Neuronal stem cell (in vitro differentiated cells): ENCODE results near the gene NCAN.
A peak's percentile ranks its signal among the peaks of the same experiment; 100 is the strongest.

ENCODE experiments used
- DNase-seq: peaks from one replicate; pipeline ENCODE4 v3.0.0-alpha.2; 2013; ENCODE audit warnings: low spot score
- H2AFZ ChIP-seq: one replicate; pipeline ENCODE4 v1.6.1; 2013; ENCODE audit warnings: mild to moderate bottlenecking, low read length, inconsistent platforms
- H2AK5ac ChIP-seq: 2 replicates; pipeline ENCODE4 v1.6.1; 2013; ENCODE audit warnings: low read depth, mild to moderate bottlenecking, inconsistent platforms, low read length, moderate library complexity, mixed read lengths
- H2BK120ac ChIP-seq: 2 replicates; pipeline ENCODE4 v1.6.1; 2013; ENCODE audit warnings: low read depth, mild to moderate bottlenecking, inconsistent platforms, low read length, moderate library complexity, mixed read lengths
- H2BK12ac ChIP-seq: one replicate; pipeline ENCODE4 v1.6.1; 2013; ENCODE audit warnings: low read length, inconsistent platforms
- H2BK15ac ChIP-seq: 2 replicates; pipeline ENCODE4 v1.6.1; 2013; ENCODE audit warnings: mild to moderate bottlenecking, low read length, inconsistent platforms, mixed read lengths
- H2BK5ac ChIP-seq: one replicate; pipeline ENCODE4 v1.6.1; 2013; ENCODE audit warnings: inconsistent platforms, mild to moderate bottlenecking, low read length, moderate library complexity
- H3K14ac ChIP-seq: one replicate; pipeline ENCODE4 v1.6.1; 2013; ENCODE audit warnings: low read length, inconsistent platforms
- H3K18ac ChIP-seq: 2 replicates; pipeline ENCODE4 v1.6.1; 2013; ENCODE audit warnings: low read length, inconsistent platforms
- H3K23ac ChIP-seq: 2 replicates; pipeline ENCODE4 v1.6.1; 2013; ENCODE audit warnings: low read depth, mild to moderate bottlenecking, mixed read lengths, low read length, inconsistent platforms; ENCODE audit not compliant: poor library complexity
- H3K27ac ChIP-seq: replicated peaks from 3 replicates; pipeline ENCODE4 v1.5.1; 2013; ENCODE audit warnings: low read length, inconsistent platforms
- H3K27me3 ChIP-seq, 3 experiments: 2 replicates each; pipeline ENCODE4 v1.6.1; 2013; ENCODE audit warnings: low read length in 3 of 3, mild to moderate bottlenecking in 2 of 3, inconsistent platforms in 1 of 3, low read depth in 1 of 3, mixed read lengths in 1 of 3, moderate library complexity in 1 of 3; ENCODE audit not compliant: control insufficient read depth in 3 of 3, insufficient read depth in 3 of 3
- H3K36me3 ChIP-seq, 2 donors: replicated peaks in 1 of 2; 2 replicates each; pipeline ENCODE4 v1.6.1; 2013; ENCODE audit warnings: low read length in 2 of 2; ENCODE audit not compliant: control insufficient read depth in 2 of 2, insufficient read depth in 2 of 2
- H3K4ac ChIP-seq: 2 replicates; pipeline ENCODE4 v1.6.1; 2013; ENCODE audit warnings: inconsistent platforms, mild to moderate bottlenecking, low read length, moderate library complexity
- H3K4me1 ChIP-seq, 2 donors: 1 replicate in 1 of 2; 2 replicates in 1 of 2; pipeline ENCODE4 v1.6.1; 2013; ENCODE audit warnings: low read length in 2 of 2, low read depth in 1 of 2; ENCODE audit not compliant: control insufficient read depth in 2 of 2, insufficient read depth in 1 of 2
- H3K4me2 ChIP-seq: one replicate; pipeline ENCODE4 v1.6.1; 2013; ENCODE audit warnings: mild to moderate bottlenecking, low read length, inconsistent platforms; ENCODE audit not compliant: insufficient read depth, poor library complexity, severe bottlenecking
- H3K4me3 ChIP-seq, 2 donors: 2 replicates each; pipeline ENCODE4 v1.5.1; 2013; ENCODE audit warnings: low read length in 2 of 2, mild to moderate bottlenecking in 2 of 2, inconsistent platforms in 1 of 2, moderate library complexity in 1 of 2
- H3K79me1 ChIP-seq: one replicate; pipeline ENCODE4 v1.6.1; 2013; ENCODE audit warnings: low read depth, mild to moderate bottlenecking, inconsistent platforms, low read length, moderate library complexity
- H3K9ac ChIP-seq: one replicate; pipeline ENCODE4 v1.6.1; 2013; ENCODE audit warnings: mild to moderate bottlenecking, low read depth, low read length, inconsistent platforms; ENCODE audit not compliant: poor library complexity
- H3K9me3 ChIP-seq, 2 donors: replicated peaks in 1 of 2; 2 replicates each; pipeline versions ENCODE3 to v1.6.1; 2013; ENCODE audit warnings: low read length in 2 of 2, mild to moderate bottlenecking in 2 of 2, inconsistent platforms in 1 of 2, low read depth in 1 of 2, mixed read lengths in 1 of 2, moderate library complexity in 1 of 2; ENCODE audit not compliant: control insufficient read depth in 2 of 2, insufficient read depth in 1 of 2
- H4K8ac ChIP-seq: one replicate; pipeline ENCODE4 v1.6.1; 2013; ENCODE audit warnings: low read depth, mild to moderate bottlenecking, inconsistent platforms, low read length, moderate library complexity
- H4K91ac ChIP-seq: one replicate; pipeline ENCODE4 v1.6.1; 2013; ENCODE audit warnings: low read length, low read depth, mild to moderate bottlenecking, inconsistent platforms; ENCODE audit not compliant: poor library complexity
- WGBS, 2 donors: extraction: QIAGEN DNeasy Blood & Tissue Kit; methylation state at CpG; one replicate each; pipeline ENCODE4 v1.1.7; 2013; ENCODE audit warnings: missing lambda C conversion rate in 2 of 2, mixed read lengths in 1 of 2; ENCODE audit not compliant: insufficient read length in 2 of 2, insufficient replicate concordance in 1 of 2; ENCODE audit errors: extremely low coverage in 2 of 2; 5-methylcytosine and 5-hydroxymethylcytosine counted together

Gene NCAN

GRCh38 chr19:19257137-19257536 is 45.4 kb downstream of the NCAN start:
- Histone ChIP-seq H3K9me3 (peaks cover 5 to 10% of the 10 kb centered on the region in 2 donors), H3K9ac (no peak overlapping the region), H2AK5ac (no peak overlapping the region), H2BK120ac (no peak overlapping the region), H3K4me3 (no peak overlapping the region), H3K36me3 (peaks cover 0 to 13% of the 10 kb centered on the region in 2 donors), H3K18ac (no peak overlapping the region), H4K91ac (no peak overlapping the region), H3K27ac (no peak overlapping the region), H3K79me1 (no peaks in the 10 kb centered on the region), H2BK12ac (no peak overlapping the region), H2BK5ac (no peak overlapping the region), H3K4me1 (peaks cover 16% of the 10 kb centered on the region in 2 donors), H3K27me3 (peaks cover 0 to 4% (median 4%) of the 10 kb centered on the region in 3 experiments), H4K8ac (no peak overlapping the region), H3K23ac (no peak overlapping the region), H3K4me2 (no peak overlapping the region), H3K14ac (no peak overlapping the region), H3K4ac (no peak overlapping the region), H2AFZ (no peak overlapping the region), H2BK15ac (no peak overlapping the region)
- no peak for DNase-seq
- WGBS, 2 donors, result no CpG with 5 or more reads among the region's 14 CpGs

GRCh38 chr19:19257836-19258588 is 46.3 kb downstream of the NCAN start:
- Histone ChIP-seq H2BK5ac (peak overlapping the region; percentile 39), H3K27me3 (peaks cover 0 to 13% (median 12%) of the 10 kb centered on the region in 3 experiments)
- WGBS, 2 donors, result no CpG with 5 or more reads among the region's 72 CpGs

DNA sequence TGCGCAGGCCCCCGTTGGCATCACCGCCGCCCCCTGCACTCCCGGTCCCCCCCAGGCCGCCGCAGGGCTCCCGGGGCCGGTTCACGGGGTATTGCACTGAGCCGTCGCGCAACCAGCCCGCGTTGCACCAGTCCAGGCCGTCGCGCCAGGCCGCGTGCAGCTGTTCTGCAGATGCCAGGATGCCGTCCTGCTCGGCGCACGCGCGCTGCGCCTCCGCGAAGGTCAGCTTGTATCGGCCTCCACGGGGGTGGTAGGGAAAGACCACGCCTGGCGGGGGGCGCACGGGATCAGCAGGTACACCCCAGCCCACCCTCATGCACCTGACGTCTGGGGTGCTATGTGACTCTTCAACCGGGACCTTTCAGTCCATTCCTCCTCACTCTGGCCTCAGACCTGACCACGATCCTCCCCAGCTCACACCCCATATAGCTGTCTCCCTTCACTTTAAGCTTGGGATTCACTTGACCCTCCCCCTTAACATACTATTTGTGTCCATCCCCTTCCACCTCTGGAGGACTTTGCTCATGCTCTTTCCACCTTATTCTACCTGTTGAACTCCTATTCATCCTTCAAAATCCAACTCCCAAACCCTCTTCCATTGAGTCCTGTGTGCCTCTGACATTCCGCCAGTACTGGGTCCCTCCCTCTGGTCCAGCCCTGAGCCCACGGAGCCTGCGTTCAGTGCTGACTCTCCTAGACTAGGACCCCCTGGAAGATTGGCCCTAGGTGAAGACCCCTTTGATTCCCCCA is 47.0 kb downstream of the NCAN start:
- Histone ChIP-seq H2BK15ac (no peak overlapping the region), H2AK5ac (no peak overlapping the region), H4K8ac (no peak overlapping the region), H3K9ac (no peak overlapping the region), H3K36me3 (peaks cover 0 to 13% of the 10 kb centered on the region in 2 donors), H3K4ac (no peak overlapping the region), H3K4me1 (peaks cover 19 to 23% of the 10 kb centered on the region in 2 donors), H2BK5ac (peak overlapping the region; percentile 39), H3K23ac (no peak overlapping the region), H3K27ac (no peak overlapping the region), H3K9me3 (peaks cover 5 to 10% of the 10 kb centered on the region in 2 donors), H2BK12ac (no peak overlapping the region), H3K18ac (peak overlapping the region; percentile 28), H3K79me1 (no peaks in the 10 kb centered on the region), H4K91ac (no peak overlapping the region), H3K4me2 (no peak overlapping the region), H3K4me3 (no peak overlapping the region), H2AFZ (no peak overlapping the region), H3K14ac (no peak overlapping the region), H2BK120ac (no peak overlapping the region), H3K27me3 (peaks cover 0 to 16% (median 15%) of the 10 kb centered on the region in 3 experiments)
- DNase-seq, result no peak
- no CpG with 5 or more reads among the region's 41 CpGs for WGBS, 2 donors

More at GRCh38 chr19:19257836-19258588, 46.3 kb downstream of the NCAN start:
- no peak overlapping the region for H3K4me3 ChIP-seq
- no peak for DNase-seq
- no peak overlapping the region for H2BK120ac ChIP-seq
- H3K4me2 ChIP-seq, result no peak overlapping the region
- peaks cover 0 to 13% of the 10 kb centered on the region in 2 donors for H3K36me3 ChIP-seq
- H2BK12ac ChIP-seq, result no peak overlapping the region
- no peaks in the 10 kb centered on the region for H3K79me1 ChIP-seq
- H3K4me1 ChIP-seq, result peaks cover 19 to 23% of the 10 kb centered on the region in 2 donors
- H4K91ac ChIP-seq, result no peak overlapping the region
- H3K23ac ChIP-seq, result peak overlapping the region; percentile 65
- H2AFZ ChIP-seq, result no peak overlapping the region
- H2BK15ac ChIP-seq, result no peak overlapping the region
- H3K4ac ChIP-seq, result no peak overlapping the region
- H3K14ac ChIP-seq, result no peak overlapping the region
- no peak overlapping the region for H4K8ac ChIP-seq
- no peak overlapping the region for H3K27ac ChIP-seq
- no peak overlapping the region for H3K18ac ChIP-seq
- H3K9ac ChIP-seq, result peak overlapping the region; percentile 4
- H3K9me3 ChIP-seq, result peaks cover 5 to 10% of the 10 kb centered on the region in 2 donors
- H2AK5ac ChIP-seq, result no peak overlapping the region

- Histone ChIP-seq H2BK12ac (no peak overlapping the region), H2BK120ac (no peak overlapping the region), H4K8ac (no peak overlapping the region), H3K4me3 (no peak overlapping the region), H3K14ac (no peak overlapping the region), H2AFZ (no peak overlapping the region), H3K79me1 (no peaks in the 10 kb centered on the region), H2BK15ac (no peak overlapping the region), H3K4ac (no peak overlapping the region), H2BK5ac (no peak overlapping the region), H3K27ac (no peak overlapping the region), H3K9ac (no peak overlapping the region), H3K9me3 (peaks cover 5 to 10% of the 10 kb centered on the region in 2 donors), H3K18ac (no peak overlapping the region), H3K4me1 (peaks cover 19 to 23% of the 10 kb centered on the region in 2 donors), H2AK5ac (no peak overlapping the region), H3K36me3 (peaks cover 0 to 13% of the 10 kb centered on the region in 2 donors), H4K91ac (no peak overlapping the region), H3K27me3 (peaks cover 0 to 16% (median 15%) of the 10 kb centered on the region in 3 experiments), H3K23ac (no peak overlapping the region), H3K4me2 (no peak overlapping the region)
- DNase-seq, result no peak
- no CpG with 5 or more reads among the region's 2 CpGs for WGBS, 2 donors
These were observed 48.0 kb downstream of the NCAN start for GRCh38 chr19:19259741-19260140.
